Measurements from ENCODE around the gene PPARD.
"Not testable (repeated sequence)": the region's sequence is repeated elsewhere in the genome, so short reads cannot be mapped to it uniquely, and the experiment has no call there.

The PPARD gene

DNA sequence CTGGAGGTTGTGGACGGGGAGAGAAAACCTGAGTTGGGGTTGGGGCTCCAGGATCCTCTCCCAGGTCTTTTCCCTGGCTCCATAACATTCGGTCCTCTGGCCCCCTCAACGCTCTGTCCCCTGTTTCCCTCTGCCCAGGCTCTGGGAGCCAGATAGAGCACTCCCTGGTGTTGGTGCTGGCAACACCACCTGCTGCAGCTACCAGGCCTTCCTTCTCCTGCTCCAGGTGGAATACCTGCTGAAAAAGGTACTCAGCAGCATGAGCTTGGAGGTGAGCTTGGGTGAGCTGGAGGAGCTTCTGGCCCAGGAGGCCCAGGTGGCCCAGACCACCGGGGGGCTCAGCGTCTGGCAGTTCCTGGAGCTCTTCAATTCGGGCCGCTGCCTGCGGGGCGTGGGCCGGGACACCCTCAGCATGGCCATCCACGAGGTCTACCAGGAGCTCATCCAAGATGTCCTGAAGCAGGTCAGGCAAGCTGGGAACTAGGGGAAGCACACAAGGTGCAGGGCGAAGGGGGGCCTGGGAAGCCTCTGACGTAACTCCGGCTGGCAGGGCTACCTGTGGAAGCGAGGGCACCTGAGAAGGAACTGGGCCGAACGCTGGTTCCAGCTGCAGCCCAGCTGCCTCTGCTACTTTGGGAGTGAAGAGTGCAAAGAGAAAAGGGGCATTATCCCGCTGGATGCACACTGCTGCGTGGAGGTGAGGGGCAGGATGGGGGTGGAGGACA is 30.1 kb upstream of the PPARD start:
- DNase-seq (ENCODE audit: low read depth), result no peak

- DNase-seq (ENCODE audit: low read depth), result no peak
Observed at GRCh38 chr6:35312807-35313206, 29.6 kb upstream of the PPARD start.

GRCh38 chr6:35317483-35318195 is 24.7 kb upstream of the PPARD start:
- no peak for DNase-seq (ENCODE audit: low read depth)

- no peak for DNase-seq (ENCODE audit: low read depth)
Observed at GRCh38 chr6:35318196-35319171, 23.9 kb upstream of the PPARD start.

DNA sequence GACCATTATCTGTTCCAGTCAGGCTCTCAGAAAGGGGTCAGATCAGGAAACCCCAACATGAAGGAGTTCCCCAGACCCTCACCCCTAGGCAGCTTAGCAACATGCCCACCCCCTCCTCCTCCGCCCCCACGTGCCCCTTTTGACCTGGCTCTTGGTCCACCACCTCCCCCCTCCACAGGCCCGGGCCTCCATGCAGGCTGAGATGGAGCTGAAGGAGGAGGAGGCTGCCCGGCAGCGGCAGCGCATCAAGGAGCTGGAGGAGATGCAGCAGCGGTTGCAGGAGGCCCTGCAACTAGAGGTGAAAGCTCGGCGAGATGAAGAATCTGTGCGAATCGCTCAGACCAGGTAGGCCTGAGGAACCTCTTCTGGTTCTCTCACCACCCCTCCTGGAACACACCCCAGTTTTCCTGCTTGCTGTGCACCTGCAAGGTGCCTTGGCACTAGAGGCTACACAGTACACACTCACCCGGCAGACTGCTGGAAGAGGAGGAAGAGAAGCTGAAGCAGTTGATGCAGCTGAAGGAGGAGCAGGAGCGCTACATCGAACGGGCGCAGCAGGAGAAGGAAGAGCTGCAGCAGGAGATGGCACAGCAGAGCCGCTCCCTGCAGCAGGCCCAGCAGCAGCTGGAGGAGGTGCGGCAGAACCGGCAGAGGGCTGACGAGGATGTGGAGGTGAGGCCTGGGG is 22.9 kb upstream of the PPARD start:
- DNase-seq (ENCODE audit: low read depth), result no peak

- no peak for DNase-seq (ENCODE audit: low read depth)
Observed at GRCh38 chr6:35320031-35320410, 22.3 kb upstream of the PPARD start.

- no peak for DNase-seq (ENCODE audit: low read depth)
Observed at GRCh38 chr6:35321091-35321490, 21.3 kb upstream of the PPARD start.

GRCh38 chr6:35327349-35328027 is 14.9 kb upstream of the PPARD start:
- DNase-seq (ENCODE audit: low read depth), result peak; percentile 49

- DNase-seq (ENCODE audit: low read depth), result no peak
Observed at GRCh38 chr6:35328108-35328723, 14.1 kb upstream of the PPARD start.

- DNase-seq (ENCODE audit: low read depth), result not testable (repeated sequence)
Observed at GRCh38 chr6:35328965-35329364, 13.4 kb upstream of the PPARD start.

GRCh38 chr6:35330541-35331119 is 11.7 kb upstream of the PPARD start:
- no peak for DNase-seq (ENCODE audit: low read depth)

GRCh38 chr6:35332074-35332887 is 10.1 kb upstream of the PPARD start:
- DNase-seq (ENCODE audit: low read depth), result peak; percentile 31

DNA sequence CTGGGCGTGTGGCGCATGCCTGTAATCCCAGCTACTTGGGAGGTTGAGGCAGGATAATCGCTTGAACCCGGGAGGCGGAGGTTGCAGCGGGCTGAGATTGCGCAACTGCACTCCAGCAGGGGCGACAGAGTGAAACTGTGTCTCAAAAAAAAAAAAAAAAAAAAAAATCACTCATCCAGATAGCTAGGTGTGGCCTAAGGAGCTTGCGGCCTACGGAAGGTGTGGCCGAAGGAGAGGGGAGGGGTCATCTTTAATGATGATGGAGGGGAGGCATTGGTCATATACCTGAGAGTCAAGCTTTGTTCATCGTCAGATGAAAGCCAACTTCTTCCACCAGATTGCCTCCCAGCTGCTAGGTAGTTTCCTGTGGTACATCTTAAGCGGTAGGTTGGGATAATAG is 801 bp upstream of the PPARD start:
- no peak for DNase-seq (ENCODE audit: low read depth)

- DNase-seq (ENCODE audit: low read depth), result no peak
Observed at GRCh38 chr6:35343092-35343834, 905 bp downstream of the PPARD start.

DNA sequence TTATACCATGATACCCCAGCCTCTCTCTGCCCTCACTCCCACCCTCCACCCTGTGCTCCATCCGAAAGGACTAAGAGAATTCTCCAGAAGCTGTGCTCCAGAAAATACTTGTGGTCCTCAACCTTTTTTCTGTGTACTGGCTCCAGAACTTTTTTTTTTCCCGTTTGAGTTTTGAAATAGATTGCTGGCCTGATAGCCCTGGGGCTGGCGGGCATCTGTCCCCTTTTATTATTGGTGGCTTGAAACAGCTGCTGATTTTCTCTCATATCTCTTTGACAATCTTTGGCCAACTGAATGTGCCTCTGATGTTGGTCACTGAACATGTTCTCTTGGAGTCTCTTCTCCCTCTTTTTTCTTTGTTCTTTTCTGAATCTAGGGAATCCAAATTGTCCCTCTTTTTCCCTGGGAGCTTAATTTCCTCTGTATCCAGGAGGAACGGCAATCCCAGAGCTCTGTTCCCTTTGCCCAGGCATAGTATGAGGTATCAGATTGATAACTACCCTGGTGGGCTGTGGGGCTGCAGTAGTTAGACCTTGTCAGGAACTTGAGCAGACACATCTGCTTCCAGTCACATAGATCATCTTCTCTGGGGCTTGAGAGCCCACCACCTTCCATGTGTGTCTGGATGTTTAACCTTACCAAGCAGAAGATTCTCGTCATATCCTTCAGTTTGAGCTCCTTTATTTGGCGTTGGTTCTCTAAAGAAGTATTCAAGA is 1.6 kb downstream of the PPARD start:
- DNase-seq (ENCODE audit: low read depth), result no peak

GRCh38 chr6:35351422-35351821 is 9.1 kb downstream of the PPARD start:
- DNase-seq (ENCODE audit: low read depth), result no peak

GRCh38 chr6:35352735-35353134 is 10.4 kb downstream of the PPARD start:
- no peak for DNase-seq (ENCODE audit: low read depth)
